HFF-Myc (cell line): Measurements from ENCODE around the gene LIMCH1.

ENCODE experiments used
- DNase-seq: peaks from one replicate; pipeline ENCODE4 v3.0.0-alpha.2; 2011; ENCODE audit warnings: low read depth; ENCODE audit errors: extremely low read depth
- H3K4me3 ChIP-seq: replicated peaks from 2 replicates; pipeline ENCODE4 v1.5.1; 2011; ENCODE audit warnings: low read depth, mild to moderate bottlenecking, control low read depth, low read length
- CTCF ChIP-seq: IDR thresholded peaks from 2 replicates; pipeline ENCODE4 v1.5.1; 2012; ENCODE audit warnings: mild to moderate bottlenecking, low read depth, low read length, control low read depth; ENCODE audit errors: missing control alignments

LIMCH1 gene

GRCh38 chr4:41599192-41599786 lies 61.3 kb downstream of the LIMCH1 start:
- no peak for TF ChIP-seq CTCF
- no peak overlapping the region for H3K4me3 ChIP-seq
- DNase-seq, result no peak

- no peak for DNase-seq
- H3K4me3 ChIP-seq, result no peak overlapping the region
- TF ChIP-seq CTCF, result no peak
Measured at GRCh38 chr4:41600243-41600912, 62.4 kb downstream of the LIMCH1 start.

GRCh38 chr4:41601025-41601424 lies 63.1 kb downstream of the LIMCH1 start:
- H3K4me3 ChIP-seq, result no peak overlapping the region
- no peak for TF ChIP-seq CTCF
- DNase-seq, result no peak

GRCh38 chr4:41602113-41602512 lies 64.2 kb downstream of the LIMCH1 start:
- H3K4me3 ChIP-seq, result no peak overlapping the region
- TF ChIP-seq CTCF, result no peak
- no peak for DNase-seq

GRCh38 chr4:41602886-41603498 lies 65.0 kb downstream of the LIMCH1 start:
- H3K4me3 ChIP-seq, result no peak overlapping the region
- no peak for TF ChIP-seq CTCF
- no peak for DNase-seq

- H3K4me3 ChIP-seq, result no peak overlapping the region
- DNase-seq, result no peak
- no peak for TF ChIP-seq CTCF
Measured at GRCh38 chr4:41609851-41610250, 71.9 kb downstream of the LIMCH1 start.
